ENCODE results near the gene SLC37A2.

The SLC37A2 gene

DNA sequence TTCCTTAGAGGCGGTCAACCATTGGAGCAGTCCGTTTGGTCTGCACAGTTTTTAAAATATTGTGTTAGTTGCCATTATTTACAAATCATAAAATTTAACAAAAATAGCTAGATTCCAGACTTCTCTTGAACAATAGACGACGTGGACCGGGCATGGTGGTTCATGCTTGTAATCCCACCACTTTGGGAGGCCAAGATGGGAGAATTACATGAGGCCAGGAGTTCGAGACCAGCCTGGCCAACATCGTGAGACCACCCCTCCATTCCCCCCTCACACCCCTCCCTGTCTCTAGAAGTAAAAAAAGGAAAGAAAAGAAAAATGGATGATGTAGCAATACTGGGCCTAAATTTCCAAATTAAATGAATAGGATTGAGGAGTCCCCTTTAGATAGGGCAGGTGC is 965 bp downstream of the SLC37A2 start:
- no peaks in the 10 kb centered on the region for H3K4me1 ChIP-seq (ENCODE audit: insufficient read depth, low read length, severe bottlenecking)
- H3K9me3 ChIP-seq (ENCODE audit: low read length) = no peaks in the 10 kb centered on the region
- TF ChIP-seq, protein P1, sequence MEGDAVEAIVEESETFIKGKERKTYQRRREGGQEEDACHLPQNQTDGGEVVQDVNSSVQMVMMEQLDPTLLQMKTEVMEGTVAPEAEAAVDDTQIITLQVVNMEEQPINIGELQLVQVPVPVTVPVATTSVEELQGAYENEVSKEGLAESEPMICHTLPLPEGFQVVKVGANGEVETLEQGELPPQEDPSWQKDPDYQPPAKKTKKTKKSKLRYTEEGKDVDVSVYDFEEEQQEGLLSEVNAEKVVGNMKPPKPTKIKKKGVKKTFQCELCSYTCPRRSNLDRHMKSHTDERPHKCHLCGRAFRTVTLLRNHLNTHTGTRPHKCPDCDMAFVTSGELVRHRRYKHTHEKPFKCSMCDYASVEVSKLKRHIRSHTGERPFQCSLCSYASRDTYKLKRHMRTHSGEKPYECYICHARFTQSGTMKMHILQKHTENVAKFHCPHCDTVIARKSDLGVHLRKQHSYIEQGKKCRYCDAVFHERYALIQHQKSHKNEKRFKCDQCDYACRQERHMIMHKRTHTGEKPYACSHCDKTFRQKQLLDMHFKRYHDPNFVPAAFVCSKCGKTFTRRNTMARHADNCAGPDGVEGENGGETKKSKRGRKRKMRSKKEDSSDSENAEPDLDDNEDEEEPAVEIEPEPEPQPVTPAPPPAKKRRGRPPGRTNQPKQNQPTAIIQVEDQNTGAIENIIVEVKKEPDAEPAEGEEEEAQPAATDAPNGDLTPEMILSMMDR (IDR thresholded peaks at IDR 0.05; ENCODE audit: low read length) = no peak
- TF ChIP-seq EZH2 (IDR thresholded peaks at IDR 0.05; ENCODE audit: borderline replicate concordance, low read length) = no peak
- no peak overlapping the region for H2AFZ ChIP-seq (ENCODE audit: low read length)
- no peaks in the 10 kb centered on the region for H3K79me2 ChIP-seq (ENCODE audit: insufficient read depth, low read length)
- no peak overlapping the region for H3K4me3 ChIP-seq (ENCODE audit: low read depth, low read length, poor library complexity, severe bottlenecking)
- no peak overlapping the region for H3K9ac ChIP-seq (ENCODE audit: low read length)
- no peaks in the 10 kb centered on the region for H3K36me3 ChIP-seq (ENCODE audit: insufficient read depth, low read length)
- no peak overlapping the region for H3K4me2 ChIP-seq (ENCODE audit: low read length)
- no peaks in the 10 kb centered on the region for H3K9me2 ChIP-seq (ENCODE audit: low read depth, low read length)
- H3F3A ChIP-seq (ENCODE audit: insufficient read depth, low read length) = no peaks in the 10 kb centered on the region
- H3K27me3 ChIP-seq (ENCODE audit: insufficient read depth, low read length) = 0 out of 2 replicates have a peak, but pooled peaks cover 4% of the 10 kb centered on the region
- no peak overlapping the region for H3K27ac ChIP-seq (ENCODE audit: low read depth, low read length, poor library complexity, severe bottlenecking)
- no peaks in the 10 kb centered on the region for H4K20me1 ChIP-seq (ENCODE audit: insufficient read depth, low read length)

DNA sequence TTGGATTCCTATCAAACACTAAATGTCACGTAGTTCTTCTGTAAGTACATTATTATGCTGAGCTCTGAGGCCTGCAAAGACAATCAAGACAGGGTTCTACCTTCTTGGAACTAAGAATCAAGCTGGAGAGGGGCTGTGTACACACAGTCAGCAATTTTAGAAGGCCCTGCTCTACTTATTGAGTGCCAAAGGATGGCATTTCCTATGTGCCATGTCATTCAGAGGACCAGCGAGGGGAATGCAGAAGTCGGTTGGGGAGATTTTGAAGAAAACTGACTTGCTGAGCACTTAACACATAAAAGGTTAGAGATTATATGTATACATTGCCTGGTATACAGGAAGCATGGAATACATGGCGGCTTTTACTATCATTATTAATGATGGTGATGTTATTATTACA is 5.3 kb downstream of the SLC37A2 start:
- Histone ChIP-seq H3K79me2 (ENCODE audit: insufficient read depth, low read length) (no peaks in the 10 kb centered on the region), H4K20me1 (ENCODE audit: insufficient read depth, low read length) (no peaks in the 10 kb centered on the region), H3K27me3 (ENCODE audit: insufficient read depth, low read length) (0 out of 2 replicates have a peak, but pooled peaks cover 4% of the 10 kb centered on the region), H3K4me2 (ENCODE audit: low read length) (no peak overlapping the region), H3K9me2 (ENCODE audit: low read depth, low read length) (no peaks in the 10 kb centered on the region), H3K4me3 (ENCODE audit: low read depth, low read length, poor library complexity, severe bottlenecking) (no peak overlapping the region), H3K36me3 (ENCODE audit: insufficient read depth, low read length) (no peaks in the 10 kb centered on the region), H3K9ac (ENCODE audit: low read length) (no peak overlapping the region), H3K4me1 (ENCODE audit: insufficient read depth, low read length, severe bottlenecking) (peaks cover 9% of the 10 kb centered on the region), H2AFZ (ENCODE audit: low read length) (no peak overlapping the region), H3F3A (ENCODE audit: insufficient read depth, low read length) (no peaks in the 10 kb centered on the region), H3K9me3 (ENCODE audit: low read length) (no peaks in the 10 kb centered on the region), H3K27ac (ENCODE audit: low read depth, low read length, poor library complexity, severe bottlenecking) (no peak overlapping the region)
- no peak for TF ChIP-seq EZH2 (IDR thresholded peaks at IDR 0.05; ENCODE audit: borderline replicate concordance, low read length)
- TF ChIP-seq, protein P1 (IDR thresholded peaks at IDR 0.05; ENCODE audit: low read length) = no peak

DNA sequence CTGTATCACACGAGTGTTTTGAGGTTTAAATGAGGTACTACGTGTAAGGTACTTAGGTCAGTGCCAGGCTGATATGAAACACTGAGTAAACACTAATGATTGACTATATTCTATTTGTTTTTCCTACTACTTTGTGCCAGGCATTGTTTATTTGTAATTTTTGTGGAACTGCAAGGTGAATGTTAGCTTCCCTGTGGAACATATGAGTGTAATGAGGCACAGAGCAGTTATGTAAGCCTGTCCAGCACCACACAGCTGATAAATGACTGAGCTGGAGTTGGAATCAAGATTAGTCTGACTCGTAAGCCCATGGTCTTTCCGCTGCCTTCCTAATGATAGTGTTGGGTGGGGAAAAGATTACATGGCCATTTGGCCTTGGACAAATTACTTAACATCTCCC is 5.9 kb downstream of the SLC37A2 start:
- Histone ChIP-seq H2AFZ (ENCODE audit: low read length) (no peak overlapping the region), H3K9me2 (ENCODE audit: low read depth, low read length) (no peaks in the 10 kb centered on the region), H3K4me3 (ENCODE audit: low read depth, low read length, poor library complexity, severe bottlenecking) (no peak overlapping the region), H3K36me3 (ENCODE audit: insufficient read depth, low read length) (no peaks in the 10 kb centered on the region), H3K4me1 (ENCODE audit: insufficient read depth, low read length, severe bottlenecking) (peaks cover 9% of the 10 kb centered on the region), H4K20me1 (ENCODE audit: insufficient read depth, low read length) (no peaks in the 10 kb centered on the region), H3K9me3 (ENCODE audit: low read length) (no peaks in the 10 kb centered on the region), H3K27ac (ENCODE audit: low read depth, low read length, poor library complexity, severe bottlenecking) (no peak overlapping the region), H3K27me3 (ENCODE audit: insufficient read depth, low read length) (no peaks in the 10 kb centered on the region), H3K9ac (ENCODE audit: low read length) (no peak overlapping the region), H3F3A (ENCODE audit: insufficient read depth, low read length) (no peaks in the 10 kb centered on the region), H3K4me2 (ENCODE audit: low read length) (no peak overlapping the region), H3K79me2 (ENCODE audit: insufficient read depth, low read length) (no peaks in the 10 kb centered on the region)
- TF ChIP-seq EZH2 (IDR thresholded peaks at IDR 0.05; ENCODE audit: borderline replicate concordance, low read length) = no peak
- TF ChIP-seq, protein P1 (IDR thresholded peaks at IDR 0.05; ENCODE audit: low read length) = no peak

Measured in OCI-LY1 (cell line).